22Rv1 (cell line): ENCODE data around the gene PRLH.

Experiments used
- ZFX ChIP-seq: fragments of 450-650 bp; IDR thresholded peaks from 2 replicates; pipeline ENCODE4 v1.6.1; 2017; ENCODE audit warnings: antibody characterized with exemption, borderline replicate concordance
- TF ChIP-seq, protein P1 (sequence below): fragments of 450-650 bp; IDR thresholded peaks from 2 replicates; pipeline ENCODE4 v1.5.1; 2017; ENCODE audit warnings: mild to moderate bottlenecking

DNA sequence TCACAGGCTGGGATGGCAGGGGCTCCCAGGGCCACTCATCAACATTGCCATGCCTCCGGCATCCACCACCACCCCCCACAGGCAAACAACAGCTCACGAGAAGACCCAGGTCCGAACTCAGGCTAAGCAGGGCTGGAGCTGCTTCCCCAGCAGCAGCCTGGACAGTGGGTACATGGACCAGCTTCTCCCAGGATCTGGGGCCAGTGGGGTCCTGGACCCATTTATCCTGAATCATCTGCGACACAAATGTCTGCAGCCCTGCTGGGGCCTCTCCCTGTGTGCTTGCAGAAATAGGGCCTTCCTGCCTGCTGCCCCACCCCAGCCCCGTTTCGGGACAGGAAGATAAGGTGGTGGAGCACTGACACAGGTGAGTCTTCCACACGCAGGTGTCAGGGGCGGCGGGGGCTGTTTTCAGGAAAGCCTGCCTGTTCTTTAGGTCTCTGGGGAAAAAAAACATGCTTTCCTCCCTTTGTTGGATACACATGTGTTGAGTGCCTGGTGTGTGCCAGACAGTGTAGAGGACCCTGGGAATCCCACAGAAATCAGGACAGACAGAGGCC is 4.5 kb downstream of the PRLH start:
- TF ChIP-seq, protein P1, sequence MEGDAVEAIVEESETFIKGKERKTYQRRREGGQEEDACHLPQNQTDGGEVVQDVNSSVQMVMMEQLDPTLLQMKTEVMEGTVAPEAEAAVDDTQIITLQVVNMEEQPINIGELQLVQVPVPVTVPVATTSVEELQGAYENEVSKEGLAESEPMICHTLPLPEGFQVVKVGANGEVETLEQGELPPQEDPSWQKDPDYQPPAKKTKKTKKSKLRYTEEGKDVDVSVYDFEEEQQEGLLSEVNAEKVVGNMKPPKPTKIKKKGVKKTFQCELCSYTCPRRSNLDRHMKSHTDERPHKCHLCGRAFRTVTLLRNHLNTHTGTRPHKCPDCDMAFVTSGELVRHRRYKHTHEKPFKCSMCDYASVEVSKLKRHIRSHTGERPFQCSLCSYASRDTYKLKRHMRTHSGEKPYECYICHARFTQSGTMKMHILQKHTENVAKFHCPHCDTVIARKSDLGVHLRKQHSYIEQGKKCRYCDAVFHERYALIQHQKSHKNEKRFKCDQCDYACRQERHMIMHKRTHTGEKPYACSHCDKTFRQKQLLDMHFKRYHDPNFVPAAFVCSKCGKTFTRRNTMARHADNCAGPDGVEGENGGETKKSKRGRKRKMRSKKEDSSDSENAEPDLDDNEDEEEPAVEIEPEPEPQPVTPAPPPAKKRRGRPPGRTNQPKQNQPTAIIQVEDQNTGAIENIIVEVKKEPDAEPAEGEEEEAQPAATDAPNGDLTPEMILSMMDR: no peak
- TF ChIP-seq ZFX: no peak
